ENCODE measurements around the gene NLGN2.

GRCh38 chr17:7428557-7428956, 20.9 kb downstream of the NLGN2 start, which contains the start of gene SPEM3:
- TF ChIP-seq, protein P1, sequence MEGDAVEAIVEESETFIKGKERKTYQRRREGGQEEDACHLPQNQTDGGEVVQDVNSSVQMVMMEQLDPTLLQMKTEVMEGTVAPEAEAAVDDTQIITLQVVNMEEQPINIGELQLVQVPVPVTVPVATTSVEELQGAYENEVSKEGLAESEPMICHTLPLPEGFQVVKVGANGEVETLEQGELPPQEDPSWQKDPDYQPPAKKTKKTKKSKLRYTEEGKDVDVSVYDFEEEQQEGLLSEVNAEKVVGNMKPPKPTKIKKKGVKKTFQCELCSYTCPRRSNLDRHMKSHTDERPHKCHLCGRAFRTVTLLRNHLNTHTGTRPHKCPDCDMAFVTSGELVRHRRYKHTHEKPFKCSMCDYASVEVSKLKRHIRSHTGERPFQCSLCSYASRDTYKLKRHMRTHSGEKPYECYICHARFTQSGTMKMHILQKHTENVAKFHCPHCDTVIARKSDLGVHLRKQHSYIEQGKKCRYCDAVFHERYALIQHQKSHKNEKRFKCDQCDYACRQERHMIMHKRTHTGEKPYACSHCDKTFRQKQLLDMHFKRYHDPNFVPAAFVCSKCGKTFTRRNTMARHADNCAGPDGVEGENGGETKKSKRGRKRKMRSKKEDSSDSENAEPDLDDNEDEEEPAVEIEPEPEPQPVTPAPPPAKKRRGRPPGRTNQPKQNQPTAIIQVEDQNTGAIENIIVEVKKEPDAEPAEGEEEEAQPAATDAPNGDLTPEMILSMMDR (IDR thresholded peaks at IDR 0.05), result no peak
- no peak for TF ChIP-seq POLR2A (IDR thresholded peaks at IDR 0.05)
